ENCODE data around the gene EVC.

GRCh38 chr4:5757091-5757490 lies 46.1 kb downstream of the EVC start:
- TF ChIP-seq POLR2A (IDR thresholded peaks at IDR 0.05; ENCODE audit: low read depth, low read length) = no peak
- no peak for TF ChIP-seq CTCF (conservative IDR thresholded peaks at IDR 0.05; ENCODE audit: low read depth, low read length)
- no peak for TF ChIP-seq CEBPB (IDR thresholded peaks at IDR 0.05; ENCODE audit: low read depth, low read length)
- TF ChIP-seq RAD21 (IDR thresholded peaks at IDR 0.05; ENCODE audit: low read length) = no peak
- TF ChIP-seq USF2 (IDR thresholded peaks at IDR 0.05; ENCODE audit: low read depth, low read length) = no peak
- no peak for TF ChIP-seq SMC3 (IDR thresholded peaks at IDR 0.05; ENCODE audit: low read depth, low read length)
- TF ChIP-seq RFX5 (IDR thresholded peaks at IDR 0.05; ENCODE audit: low read depth, low read length) = no peak
- TF ChIP-seq ELK1 (IDR thresholded peaks at IDR 0.05; ENCODE audit: borderline replicate concordance, low read depth, low read length) = no peak
- no peak for TF ChIP-seq RCOR1 (IDR thresholded peaks at IDR 0.05; ENCODE audit: insufficient replicate concordance, low read length)

Data from IMR-90 (cell line).